Dedifferentiated amniotic fluid mesenchymal stem cell (primary cell): ENCODE measurements around the gene FKBP3.
"Not testable (repeated sequence)": the region's sequence is repeated elsewhere in the genome, so short reads cannot be mapped to it uniquely, and the experiment has no call there.

Experiments
- DNase-seq: peaks from one replicate; pipeline ENCODE4 v3.0.0-alpha.2; 2016; ENCODE audit errors: extremely low spot score

Gene FKBP3

DNA sequence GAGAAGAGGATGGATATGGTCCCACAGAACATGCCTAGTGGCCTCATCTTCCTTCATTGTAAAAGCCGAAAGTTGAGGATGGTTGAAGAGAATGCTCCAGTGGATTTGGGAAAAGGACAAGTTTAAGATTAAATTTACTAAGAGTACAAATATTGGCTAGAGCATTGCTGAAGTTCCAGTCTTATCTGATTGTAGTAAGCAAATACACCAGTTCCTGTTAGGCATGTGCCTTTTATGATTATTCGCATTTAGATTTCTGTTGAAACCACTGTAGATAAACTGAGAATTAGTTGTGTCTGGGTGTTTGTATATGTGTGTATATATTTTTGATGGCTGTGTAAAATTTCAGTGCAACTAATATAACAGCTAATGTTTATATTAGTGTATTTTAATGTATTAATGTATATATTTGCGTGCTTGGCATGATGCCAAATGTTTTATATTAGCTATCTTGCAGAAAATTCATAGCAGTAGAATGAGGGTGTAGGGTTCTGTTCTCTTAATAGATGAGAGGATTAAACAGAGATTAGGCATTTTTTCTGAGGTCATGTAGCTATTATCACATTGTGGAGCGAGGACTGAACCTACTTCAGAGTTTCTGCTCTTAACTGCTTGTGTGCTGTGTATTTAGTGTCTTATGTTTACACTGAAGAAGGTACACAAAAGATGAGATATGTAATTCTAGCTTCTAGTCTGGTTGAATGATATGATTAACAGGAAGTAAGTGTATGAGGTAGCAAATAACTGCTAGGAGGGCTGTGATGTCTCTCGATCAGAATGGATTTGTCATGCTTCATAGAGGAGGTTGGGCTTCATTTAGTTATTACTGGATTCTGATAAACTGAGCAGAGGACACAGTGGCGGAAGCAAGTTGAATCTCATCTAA lies 21.1 kb downstream of the FKBP3 start:
- DNase-seq, result no peak

DNA sequence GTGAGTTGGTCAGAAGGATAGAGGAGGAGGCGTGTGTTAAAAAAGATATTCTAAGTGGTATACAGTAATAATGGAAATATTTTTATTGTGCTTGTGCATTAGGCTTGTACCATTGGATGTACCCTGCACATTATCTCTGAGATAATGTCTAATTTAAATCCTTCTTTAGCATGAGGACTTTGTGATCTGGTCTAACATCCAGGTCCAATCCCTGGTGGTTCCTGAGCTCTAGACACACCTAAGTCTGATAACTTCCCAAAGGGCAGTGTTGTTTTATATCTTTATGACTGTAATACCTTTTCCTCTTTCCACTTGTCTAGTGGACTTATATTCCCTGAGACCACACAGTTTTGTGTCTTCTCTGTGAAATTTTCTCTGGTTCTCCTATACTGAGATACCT lies 29.7 kb downstream of the FKBP3 start:
- no peak for DNase-seq

DNA sequence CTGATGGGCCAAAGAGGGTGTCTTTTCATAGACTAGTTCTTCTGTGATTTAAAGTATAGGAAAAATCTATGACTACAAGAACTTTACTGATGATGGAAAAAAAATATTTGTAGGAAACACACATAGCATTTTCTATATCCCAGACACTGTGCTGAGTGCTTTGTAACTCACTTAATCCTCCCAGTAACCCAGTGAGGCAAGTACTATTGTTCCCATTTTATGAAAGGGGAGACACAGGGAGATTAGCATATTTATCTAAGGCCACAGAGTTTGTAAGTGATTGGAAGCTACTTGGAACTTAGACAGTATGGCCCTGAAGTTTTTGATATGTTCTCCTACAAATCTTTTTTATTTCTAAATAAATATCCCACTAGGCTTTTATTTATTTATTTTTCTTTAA lies 30.5 kb downstream of the FKBP3 start:
- no peak for DNase-seq

DNA sequence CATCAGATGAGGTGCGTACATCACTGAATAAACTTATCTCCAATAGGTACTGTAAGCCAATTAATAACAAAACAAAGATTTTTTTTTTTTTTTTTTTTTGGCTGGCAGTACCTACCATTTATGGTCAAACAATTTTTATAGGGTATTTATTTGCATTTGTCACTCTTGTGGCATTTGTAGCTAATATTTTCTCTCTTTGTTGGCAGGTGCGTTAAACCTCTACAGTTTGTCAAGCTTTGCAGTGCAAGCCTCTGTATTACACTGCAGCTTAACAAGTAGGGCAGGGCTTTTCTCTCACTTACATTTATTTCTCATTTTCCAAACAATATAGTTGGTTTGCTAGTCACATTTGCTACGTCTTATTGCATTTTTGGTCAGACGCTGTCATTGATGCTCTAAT lies 38.1 kb downstream of the FKBP3 start:
- DNase-seq, result no peak

DNA sequence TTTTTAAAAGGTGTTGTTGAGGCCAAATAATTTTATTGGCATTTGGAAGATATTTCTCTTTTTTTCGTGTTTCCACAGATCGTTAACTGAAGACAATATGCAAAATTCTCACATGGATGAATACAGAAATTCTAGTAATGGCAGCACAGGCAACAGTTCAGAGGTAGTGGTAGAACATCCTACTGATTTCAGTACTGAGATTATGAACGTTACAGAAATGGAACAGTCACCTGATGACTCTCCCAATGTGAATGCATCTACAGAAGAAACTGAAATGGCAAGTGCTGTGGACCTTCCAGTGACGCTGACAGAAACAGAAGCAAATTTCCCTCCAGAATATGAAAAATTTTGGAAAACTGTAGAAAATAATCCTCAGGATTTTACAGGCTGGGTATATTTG lies 39.1 kb downstream of the FKBP3 start:
- no peak for DNase-seq

DNA sequence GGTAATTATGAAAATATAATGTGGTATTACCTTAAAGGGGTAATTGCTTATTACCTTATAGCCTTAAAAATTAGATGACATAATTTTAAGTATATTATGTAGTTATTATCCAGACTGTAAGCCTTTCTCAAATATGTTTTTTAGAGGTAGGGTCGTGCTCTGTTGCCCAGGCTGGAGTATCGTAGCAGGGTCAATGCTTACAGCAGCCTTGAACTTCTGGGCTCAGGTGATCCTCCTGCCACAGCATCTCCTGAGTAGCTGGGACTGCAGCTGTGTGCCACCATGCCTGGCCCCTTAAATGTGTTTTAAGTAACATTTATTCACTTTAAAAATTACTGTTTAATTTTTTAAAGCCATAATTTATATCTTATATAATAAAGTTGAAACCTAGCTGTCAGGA lies 40.0 kb downstream of the FKBP3 start:
- no peak for DNase-seq

DNA sequence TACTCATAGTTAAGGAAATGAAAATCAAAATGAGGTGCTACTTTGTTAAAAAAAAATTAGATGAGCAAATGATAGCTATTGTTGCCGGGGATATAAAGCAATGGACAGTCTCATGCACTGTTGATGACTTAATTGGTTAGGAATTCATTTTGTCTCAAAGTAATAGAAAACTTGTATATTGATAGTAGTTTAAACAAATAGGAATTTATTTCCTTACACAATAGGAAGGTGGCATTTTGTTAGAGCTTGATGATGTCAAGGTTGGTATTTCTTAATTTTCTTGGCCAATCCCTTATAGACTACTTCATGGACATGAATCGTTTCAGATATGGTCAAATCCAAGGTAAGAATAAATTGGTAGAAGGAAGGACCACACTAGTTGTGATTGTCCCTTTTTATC lies 42.6 kb downstream of the FKBP3 start:
- DNase-seq, result no peak

DNA sequence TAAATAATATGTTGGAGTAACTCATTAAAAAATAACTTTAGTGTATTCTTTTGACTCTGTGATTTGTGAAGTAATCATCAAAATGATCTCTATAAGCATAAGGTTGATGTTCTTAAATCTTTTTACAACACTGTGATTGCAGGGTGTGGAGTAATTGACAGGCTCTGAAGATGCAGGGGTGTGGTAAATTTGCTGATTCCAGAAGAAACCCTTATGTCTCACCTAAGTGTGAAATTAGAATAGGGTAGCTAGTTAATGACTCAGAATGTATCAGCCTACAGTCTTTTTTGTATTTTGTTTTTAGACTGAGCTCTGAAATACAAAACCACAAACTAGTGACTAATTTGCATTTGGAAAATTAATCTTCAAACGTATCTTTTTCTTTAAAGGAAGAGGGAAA lies 44.5 kb downstream of the FKBP3 start:
- DNase-seq, result no peak

DNA sequence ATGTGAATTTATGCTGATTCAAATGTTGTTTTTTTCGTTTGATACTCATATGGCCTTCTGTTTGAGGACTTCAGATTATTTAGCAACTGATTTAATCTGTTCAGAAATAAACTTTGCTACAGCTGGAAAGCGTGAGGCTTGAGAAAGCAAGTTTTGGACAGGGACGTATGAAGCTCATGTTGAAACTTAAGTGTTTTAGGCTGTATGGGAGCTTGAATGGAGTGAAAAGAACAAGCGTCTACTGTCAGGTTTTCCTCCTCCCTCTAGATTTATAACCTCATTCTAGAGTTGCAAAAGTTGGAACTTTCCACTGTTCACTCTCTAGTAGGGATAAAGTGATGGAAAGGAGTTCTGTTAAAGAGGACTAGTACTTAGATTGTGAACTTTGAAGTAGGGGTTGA lies 49.3 kb downstream of the FKBP3 start:
- no peak for DNase-seq

DNA sequence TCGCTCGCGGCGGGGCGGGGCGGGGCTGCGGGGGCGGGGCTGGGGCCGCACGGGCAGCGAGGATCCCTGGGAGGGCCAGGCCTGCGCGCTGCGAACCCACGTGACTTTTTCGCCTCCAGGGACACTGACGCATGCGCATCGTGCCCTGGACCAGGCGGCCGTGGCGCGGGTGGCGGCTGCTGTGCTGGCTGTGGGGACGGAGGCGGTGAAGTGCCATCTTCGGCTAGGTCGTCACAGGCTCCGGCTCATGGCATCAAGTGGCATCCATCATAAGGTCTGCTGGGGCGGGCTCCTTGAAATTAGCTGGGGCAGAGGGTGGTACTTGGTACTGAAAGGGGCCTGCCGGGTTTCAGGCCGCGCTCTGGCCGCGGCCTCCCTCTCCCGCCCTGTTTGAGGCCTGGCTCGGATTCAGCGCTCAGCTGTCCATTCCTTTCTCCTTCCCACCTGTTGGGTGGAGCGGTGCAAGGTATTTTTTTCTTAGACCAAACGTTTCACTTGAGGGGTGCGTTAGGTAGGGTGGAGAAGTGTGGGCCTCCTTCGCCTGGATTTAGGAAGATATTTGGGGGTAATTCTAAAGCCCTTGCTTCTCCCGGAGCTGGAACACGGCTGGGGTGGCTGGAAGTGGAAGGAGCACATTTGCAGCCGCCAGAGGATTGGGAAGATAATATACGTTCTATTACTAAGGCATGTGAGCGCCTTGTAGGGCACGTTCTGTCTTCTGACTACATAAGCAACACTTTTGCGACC lies 50.1 kb downstream of the FKBP3 start, which contains the start of gene PRPF39:
TSS of gene PRPF39 (plus strand) at position 141 of the 747 bp plus-strand sequence. CDS start 11,124 bp downstream, outside the sequence.
- DNase-seq, result peak; percentile 90

DNA sequence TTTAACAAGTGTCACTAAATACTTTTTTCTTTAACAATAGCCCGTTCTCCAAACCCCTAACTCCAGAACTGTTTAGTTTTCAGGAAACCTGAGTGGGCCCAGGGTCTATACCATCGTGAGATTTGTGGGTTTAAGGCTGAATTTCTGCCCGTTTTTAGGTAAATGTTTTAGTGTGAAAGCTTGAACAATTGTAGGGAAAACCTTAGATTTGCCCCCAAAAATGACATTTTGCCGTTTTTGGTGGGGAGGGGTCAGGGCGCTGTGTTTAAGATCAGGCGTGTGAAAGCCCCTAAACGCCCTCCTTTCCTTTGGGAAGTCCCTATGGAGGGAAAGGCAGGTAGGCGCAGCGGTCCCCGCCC lies 50.7 kb downstream of the FKBP3 start:
- no peak for DNase-seq

DNA sequence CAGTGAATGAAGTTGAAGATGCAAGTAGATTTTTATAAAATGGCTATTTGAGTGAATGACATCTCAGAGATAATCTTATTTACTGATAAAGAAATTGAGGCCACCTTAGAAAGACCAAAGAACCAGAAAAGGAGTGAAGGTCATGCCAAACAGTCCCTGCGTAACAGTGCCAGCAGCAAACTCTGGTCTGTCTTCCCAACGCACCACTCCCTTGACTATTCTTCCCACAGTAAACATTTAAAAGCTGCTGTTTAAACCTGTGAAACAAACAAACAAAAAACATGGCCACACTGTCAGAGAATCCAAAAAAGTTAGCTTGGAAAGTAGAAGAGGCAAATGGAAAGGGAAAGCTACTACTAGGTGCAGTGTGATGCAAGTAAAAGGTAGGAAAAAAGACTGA lies 51.9 kb downstream of the FKBP3 start:
- DNase-seq, result no peak

DNA sequence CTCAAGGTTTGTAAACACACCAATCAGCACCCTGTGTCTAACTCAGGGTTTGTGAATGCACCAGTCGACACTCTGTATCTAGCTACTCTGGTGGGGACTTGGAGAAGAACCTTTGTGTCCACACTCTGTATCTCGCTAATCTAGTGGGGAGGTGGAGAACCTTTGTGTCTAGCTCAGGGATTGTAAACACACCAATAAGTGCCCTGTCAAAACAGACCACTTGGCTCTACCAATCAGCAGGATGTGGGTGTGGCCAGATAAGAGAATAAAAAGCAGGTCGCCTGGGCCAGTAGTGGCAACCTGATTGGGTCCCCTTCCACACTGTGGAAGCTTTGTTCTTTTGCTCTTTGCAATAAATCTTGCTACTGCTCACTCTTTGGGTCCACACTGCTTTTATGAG lies 53.2 kb downstream of the FKBP3 start:
- not testable (repeated sequence) for DNase-seq

DNA sequence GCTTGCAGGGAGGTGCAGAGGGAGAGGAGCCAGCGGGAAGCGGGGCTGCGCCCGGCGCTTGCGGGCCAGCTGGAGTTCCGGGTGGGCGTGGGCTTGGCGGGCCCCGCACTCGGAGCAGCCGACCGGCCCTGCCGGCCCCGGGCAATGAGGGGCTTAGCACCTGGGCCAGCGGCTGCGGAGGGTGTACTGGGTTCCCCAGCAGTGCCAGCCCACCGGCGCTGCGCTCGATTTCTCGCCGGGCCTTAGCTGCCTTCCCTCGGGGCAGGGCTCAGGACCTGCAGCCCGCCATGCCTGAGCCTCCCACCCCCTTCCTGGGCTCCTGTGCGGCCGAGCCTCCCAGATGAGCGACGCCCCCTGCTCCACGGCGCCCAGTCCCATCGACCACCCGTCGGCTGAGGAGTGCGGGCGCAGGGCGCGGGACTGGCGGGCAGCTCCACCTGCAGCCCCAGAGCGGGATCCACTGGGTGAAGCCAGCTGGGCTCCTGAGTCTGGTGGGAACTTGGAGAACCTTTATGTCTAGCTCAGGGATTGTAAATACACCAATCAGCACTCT lies 53.8 kb downstream of the FKBP3 start:
- not testable (repeated sequence) for DNase-seq

DNA sequence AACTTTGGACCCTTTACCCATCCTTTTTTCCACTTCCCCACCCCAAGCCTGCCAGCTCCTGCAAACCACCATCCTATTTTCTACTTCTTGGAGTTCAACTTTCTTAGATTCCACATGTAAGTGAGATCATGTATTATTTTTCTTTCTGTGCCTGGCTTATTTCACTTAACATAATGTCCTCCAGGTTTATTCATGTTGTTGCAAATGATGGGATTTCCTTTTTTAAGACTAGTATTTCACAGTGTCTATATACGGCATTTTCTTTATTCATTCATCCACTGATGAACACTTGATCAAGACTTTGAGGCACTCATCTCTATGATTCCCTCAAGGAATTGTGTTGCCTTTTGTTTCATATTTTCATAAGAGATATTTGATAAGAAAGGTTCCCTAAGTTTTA lies 56.0 kb downstream of the FKBP3 start:
- DNase-seq, result no peak

DNA sequence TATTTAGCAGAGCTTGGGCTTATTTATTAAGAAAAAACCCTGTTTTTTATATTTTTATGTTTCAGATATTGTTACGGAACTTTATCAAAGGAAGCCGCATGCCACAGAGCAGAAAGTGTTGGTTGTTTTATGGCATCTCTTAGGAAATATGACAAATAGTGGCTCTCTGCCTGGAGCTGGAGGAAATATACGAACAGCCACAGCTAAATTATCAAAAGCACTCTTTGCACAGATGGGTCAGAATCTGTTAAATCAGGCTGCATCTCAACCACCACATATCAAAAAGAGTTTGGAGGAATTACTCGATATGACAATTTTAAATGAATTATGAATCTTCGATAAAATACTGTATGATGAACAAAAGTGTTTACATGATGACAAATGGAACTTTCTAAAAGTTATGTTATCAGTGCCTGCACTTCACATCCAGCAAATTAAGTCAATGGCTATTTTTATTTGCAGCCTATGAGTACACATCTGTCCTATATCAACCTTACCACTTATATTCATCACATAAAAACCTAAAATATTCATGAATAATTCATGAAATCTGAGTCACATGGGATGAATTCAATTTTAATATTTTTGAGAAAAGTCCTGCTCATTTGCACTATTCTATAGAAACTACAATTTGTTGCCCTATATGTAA lies 60.9 kb downstream of the FKBP3 start:
- DNase-seq, result no peak

DNA sequence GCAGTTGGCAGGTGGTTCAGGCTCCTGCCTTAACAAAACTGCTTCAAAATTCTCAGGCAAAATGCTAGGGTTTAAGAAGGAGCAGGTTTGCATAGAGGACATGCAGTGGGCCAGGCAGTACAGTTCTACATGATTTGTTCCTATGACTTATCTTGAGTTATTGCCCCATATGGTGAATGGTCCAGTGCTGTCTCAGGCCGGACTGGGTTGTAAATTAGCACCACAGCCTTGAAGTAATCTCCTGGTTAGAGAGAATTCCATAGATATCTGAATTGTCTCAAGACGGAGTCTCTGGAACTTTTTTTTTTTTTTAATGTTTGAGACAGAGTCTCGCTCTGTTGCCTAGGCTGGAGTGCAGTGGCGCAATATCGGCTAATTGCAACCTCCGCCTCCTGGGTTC lies 62.2 kb downstream of the FKBP3 start:
- DNase-seq, result no peak

DNA sequence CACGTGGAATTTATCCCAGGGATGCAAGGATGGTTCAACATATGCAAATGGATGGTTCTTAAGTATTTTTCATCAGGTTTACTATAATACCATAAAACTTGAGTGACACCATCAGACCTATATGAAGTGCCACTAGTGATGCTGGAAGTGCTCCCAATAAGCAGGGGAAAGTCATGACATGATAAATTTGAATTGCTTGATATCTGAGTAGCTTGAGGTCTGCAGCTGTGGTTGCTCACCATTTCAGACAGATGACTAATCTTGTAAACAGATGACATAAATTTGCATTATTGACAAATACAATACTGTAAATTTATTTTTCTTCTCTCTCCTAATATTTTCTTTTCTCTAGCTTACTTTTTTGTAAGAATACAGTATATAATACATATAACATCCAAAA lies 64.1 kb downstream of the FKBP3 start:
- no peak for DNase-seq

DNA sequence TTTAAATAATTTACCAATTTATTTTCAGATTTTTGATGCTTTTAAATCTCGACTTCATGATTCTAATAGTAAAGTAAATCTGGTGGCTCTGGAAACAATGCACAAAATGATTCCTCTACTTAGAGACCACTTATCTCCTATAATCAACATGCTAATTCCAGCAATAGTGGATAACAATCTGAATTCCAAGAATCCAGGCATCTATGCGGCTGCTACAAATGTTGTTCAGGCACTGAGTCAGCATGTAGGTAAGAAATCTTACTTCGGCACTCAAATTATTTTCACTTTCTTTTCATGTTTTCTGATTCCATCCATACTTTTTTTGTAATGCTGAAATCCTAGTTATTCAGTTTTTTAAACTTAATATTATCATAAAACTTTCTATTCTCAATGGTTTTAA lies 65.9 kb downstream of the FKBP3 start:
- DNase-seq, result no peak

DNA sequence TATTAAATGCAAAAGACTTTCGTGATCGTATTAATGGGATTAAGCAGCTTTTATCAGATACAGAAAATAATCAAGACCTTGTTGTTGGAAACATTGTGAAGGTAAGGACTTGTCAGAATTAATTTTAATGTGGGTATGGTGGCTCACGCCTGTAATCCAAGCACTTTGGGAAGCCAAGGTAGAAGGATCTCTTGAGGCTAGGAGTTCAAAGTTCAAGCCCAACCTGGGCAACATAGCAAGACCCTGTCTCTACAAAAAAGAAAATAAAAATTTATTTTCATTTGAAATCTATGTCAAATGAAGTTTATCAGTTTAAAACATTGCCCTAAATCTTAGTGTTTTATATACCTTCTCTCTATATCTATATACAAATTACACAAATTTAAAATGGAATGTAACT lies 67.6 kb downstream of the FKBP3 start:
- DNase-seq, result no peak

DNA sequence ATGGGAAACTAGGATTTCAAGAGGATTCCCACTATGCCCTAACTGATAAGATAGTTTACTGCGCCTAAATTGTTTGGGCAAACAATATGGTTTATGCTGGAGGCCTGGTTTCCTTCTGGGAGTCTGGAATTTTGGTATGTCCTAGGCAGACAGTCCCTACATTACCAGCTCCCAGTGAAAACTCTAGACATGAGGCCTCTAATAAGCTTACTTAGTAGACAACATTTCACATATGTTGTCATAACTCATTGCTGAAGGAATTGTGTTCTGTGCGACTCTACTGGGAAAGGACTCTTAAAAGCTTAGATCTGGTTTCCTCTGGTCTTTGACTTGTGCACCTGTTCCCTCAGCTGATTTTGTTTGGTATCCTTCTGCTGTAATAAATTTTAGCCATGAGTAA lies 68.3 kb downstream of the FKBP3 start:
- no peak for DNase-seq
